ENCODE data around the gene MARCHF10.

MARCHF10 gene

GRCh38 chr17:62653826-62654761, 154.0 kb downstream of the MARCHF10 start:
- DNase-seq = no peak

- peak; percentile 69 for DNase-seq
These were observed 154.9 kb downstream of the MARCHF10 start for GRCh38 chr17:62653002-62653825.

GRCh38 chr17:62652251-62653001, 155.7 kb downstream of the MARCHF10 start:
- DNase-seq = peak; percentile 57
